GM21423 (cell line): ENCODE results near the gene TENT5C.

ENCODE experiments used
- ATAC-seq: cut with Tn5 transposase; IDR thresholded peaks from one replicate; pipeline ENCODE4 v1.9.1; 2021; ENCODE audit warnings: mild to moderate bottlenecking, moderate library complexity; ENCODE audit not compliant: unreplicated experiment

The TENT5C gene

DNA sequence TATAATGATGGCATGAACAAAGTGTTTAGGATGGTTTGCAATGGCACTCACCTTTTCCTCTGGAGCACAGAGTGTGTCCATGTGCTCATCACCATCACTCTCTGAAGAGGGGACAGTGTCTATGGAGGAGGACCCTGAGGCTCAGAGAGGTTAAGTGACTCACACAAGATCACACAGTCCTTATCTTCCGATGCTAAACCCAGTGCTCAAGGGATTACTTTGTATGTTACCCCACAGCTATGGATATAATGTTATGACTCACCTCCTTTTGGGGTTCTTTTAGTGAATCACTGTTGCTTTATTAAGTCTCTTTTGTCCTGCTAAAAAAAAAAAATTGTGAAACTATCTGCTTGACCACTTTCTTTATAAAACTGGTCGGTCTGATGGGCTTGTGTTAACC, 67.6 kb downstream of the TENT5C start:
- no peak for ATAC-seq

DNA sequence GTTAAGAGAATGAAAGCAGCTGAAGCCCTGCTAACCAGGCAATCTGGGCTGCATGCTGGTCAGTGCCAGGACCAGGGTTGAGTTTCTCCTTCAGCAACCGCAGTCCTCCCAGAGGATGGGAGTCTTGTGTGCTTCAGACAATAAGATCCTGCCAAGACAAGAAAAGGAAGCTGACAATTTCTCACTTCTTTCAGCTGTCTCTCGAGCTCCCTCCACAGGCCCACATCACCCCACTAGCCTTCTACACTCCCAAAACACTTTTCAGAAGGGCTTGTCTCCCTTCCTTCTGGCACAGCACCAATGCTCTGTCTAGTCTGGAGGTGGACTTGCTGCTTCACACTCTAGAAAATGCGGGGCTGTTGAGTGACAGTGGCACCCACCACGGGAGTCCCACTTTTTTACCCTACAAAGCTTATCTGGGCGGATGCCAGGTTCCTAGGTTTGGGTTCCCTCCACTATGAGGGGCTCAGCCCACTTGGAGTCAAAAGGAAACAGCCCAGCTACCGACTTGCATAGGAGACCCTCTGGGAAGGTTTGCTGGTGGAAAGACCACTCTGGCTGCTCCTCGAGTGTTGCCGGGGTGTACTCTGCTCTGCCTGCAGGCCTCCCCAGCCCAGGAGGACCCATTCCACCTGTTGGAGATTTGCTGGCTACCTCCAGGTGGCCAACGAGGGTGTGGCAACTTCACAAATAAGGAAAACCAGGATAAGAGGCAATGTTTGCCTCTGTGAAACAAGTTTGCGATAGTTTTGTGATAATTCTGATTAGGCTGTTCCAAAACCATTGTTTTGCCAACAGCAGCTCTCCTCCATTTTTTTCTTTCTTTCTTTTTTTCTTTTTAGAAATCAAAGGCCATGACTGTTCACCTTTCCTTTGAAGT, 68.9 kb downstream of the TENT5C start:
- ATAC-seq, result no peak

DNA sequence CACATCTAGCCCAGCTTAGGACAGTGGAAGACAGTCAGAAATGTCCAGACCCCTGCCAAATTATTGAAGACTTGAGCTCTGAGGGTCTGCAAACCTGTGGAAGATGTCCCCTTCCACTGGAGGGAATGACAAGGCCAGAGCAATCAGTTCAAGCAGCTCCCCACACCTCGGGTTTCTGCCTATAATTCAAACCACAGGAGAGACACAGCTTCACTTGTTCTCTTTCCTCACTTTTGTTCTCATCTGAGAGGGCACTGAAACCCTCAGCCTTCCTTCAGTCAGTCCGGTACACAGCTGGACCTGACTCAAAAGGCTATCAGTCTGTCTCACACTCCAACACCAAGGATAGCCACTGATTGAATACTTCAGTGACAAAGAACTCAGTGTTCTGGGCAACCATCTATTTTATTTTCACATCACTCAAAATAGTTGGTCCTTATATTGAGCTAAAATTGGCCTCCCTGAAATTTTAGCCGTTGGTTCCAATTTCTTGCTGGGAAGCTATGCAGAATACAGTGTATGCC, 70.1 kb downstream of the TENT5C start:
- no peak for ATAC-seq

DNA sequence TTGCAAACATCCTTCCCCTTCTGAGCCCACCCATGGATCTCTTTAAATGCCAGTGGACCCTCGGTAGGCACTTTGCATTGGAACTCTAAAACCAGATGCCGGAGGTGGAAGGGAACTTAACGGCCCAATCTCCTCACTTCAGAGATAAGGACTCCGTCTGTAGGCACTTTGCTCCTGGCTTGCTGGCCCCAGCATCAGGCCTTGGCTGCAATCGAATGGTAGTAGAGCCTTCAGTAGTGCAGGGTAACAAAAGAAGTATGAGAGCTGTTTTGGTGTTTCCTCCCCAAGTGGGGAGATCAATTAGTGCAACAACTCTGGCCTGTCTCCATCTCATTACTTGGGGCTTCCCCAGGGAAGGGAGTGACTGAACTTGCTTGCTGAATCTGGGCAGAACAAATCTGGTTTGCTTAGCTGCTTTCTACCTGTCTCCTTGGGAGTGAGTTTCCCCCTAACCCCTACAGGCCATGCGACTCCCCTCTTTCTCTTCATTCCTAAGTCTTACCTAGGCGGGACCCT, 70.8 kb downstream of the TENT5C start:
- no peak for ATAC-seq
